ENCODE measurements around the gene PLAAT5.

Gene PLAAT5

DNA sequence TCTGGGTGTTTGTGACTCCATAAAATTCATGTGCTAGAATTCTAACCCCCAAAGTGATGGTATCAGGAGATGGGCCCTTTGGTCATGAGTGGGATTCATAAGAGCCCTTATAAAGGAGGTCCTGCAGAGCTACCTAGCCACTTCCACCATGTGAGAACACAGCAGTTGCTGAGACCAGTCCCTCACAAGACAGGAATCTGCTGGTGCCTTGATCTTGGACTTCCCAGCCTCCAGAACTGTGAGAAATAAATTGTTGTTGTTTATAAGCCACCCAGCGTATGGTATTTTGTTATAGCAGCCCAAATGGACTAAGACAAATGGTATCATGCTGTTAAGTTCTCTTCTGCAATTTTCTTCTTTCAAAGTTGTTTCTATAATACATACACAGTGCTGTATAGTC is 1.5 kb upstream of the PLAAT5 start:
- Histone ChIP-seq H3K4me1 (ENCODE audit: control insufficient read depth, insufficient read depth, low read length) (peaks cover 8% of the 10 kb centered on the region), H3K36me3 (ENCODE audit: control insufficient read depth, insufficient read depth, low read length) (no peaks in the 10 kb centered on the region), H3K9ac (ENCODE audit: low read length) (no peak overlapping the region), H3K27me3 (ENCODE audit: control insufficient read depth, insufficient read depth, low read length) (no peaks in the 10 kb centered on the region), H3K4me3 (ENCODE audit: low read length) (no peak overlapping the region), H3K27ac (ENCODE audit: low read depth, low read length) (peak overlapping the region; percentile 9)

DNA sequence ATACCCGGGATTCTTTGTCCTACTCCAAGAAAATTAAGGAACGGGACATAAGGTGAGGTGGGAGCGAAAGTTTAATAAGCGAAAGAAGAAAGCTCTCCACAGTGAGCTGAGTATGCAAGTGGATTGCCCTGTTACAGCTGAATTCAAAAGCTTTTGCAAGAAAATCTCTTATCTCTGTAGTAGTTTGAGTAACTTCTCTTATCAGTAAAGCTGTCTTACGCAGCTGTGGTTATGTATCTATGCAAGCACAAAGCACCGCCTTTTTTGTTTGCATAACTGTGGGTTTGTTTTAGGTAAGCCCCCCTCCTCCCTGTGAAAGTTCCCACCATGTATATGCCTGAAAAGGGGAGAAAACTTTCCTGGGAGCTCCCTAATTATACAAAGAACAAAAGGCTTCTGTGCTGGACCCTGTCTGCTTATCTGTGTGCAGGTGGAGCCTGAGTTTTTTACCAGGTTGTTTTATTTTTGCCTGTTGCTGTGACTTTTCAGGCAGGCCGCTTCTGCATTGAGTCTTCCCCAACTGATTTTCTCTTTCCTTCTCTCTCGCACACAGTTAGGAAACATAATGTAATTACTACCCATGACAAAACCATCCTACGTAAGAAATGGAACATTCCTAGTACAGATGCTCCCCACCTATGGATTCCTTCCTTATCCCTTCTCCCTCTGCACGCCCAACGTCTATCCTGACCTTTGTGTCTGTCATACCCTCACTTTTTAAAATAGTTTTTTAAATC is 837 bp upstream of the PLAAT5 start:
- Histone ChIP-seq H3K4me3 (ENCODE audit: low read length) (peak overlapping the region; percentile 68), H3K4me1 (ENCODE audit: control insufficient read depth, insufficient read depth, low read length) (peaks cover 8% of the 10 kb centered on the region), H3K27ac (ENCODE audit: low read depth, low read length) (peak overlapping the region; percentile 89), H3K9ac (ENCODE audit: low read length) (peak overlapping the region; percentile 33), H3K36me3 (ENCODE audit: control insufficient read depth, insufficient read depth, low read length) (no peaks in the 10 kb centered on the region), H3K27me3 (ENCODE audit: control insufficient read depth, insufficient read depth, low read length) (no peaks in the 10 kb centered on the region)

DNA sequence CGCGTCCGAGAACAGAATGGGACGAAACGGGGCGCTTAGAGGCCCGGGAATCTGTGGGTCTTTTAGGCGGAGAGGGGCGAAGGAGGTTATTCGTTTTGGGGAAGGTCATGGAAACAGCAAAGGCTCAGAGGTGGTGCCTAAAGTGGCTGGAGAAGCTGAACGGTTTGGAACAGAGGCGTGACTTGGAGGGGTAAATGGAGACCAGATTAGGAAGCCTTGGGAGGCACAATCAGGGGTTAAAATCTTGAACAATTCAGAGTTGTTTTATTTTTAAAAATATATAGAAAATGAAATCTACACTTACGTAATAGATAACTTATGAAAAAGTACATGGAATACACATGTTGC is 247 bp upstream of the PLAAT5 start:
- Histone ChIP-seq H3K27ac (ENCODE audit: low read depth, low read length) (peak overlapping the region; percentile 89), H3K36me3 (ENCODE audit: control insufficient read depth, insufficient read depth, low read length) (no peaks in the 10 kb centered on the region), H3K4me3 (ENCODE audit: low read length) (peak overlapping the region; percentile 68), H3K4me1 (ENCODE audit: control insufficient read depth, insufficient read depth, low read length) (peaks cover 8% of the 10 kb centered on the region), H3K27me3 (ENCODE audit: control insufficient read depth, insufficient read depth, low read length) (no peaks in the 10 kb centered on the region), H3K9ac (ENCODE audit: low read length) (peak overlapping the region; percentile 33)

DNA sequence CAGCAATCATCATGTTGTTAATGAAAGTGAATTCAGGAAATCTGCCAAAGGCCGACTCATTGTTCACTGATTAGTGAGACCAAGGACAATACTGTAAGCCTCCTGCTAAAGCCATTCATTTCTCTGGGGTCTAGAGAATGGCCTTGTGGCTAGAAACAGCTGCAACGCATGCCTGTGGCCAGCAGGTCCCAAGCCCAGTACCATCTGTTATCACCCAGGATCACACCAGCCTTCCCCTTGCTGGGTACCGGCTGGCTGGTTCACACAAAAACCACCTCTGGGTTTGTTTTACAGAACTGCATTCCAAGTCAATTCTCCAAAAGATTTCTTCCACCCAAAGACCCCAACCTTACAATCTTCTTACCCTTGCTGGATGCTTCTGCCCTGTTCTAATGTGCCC is 1.1 kb downstream of the PLAAT5 start:
- Histone ChIP-seq H3K4me1 (ENCODE audit: control insufficient read depth, insufficient read depth, low read length) (peaks cover 8% of the 10 kb centered on the region), H3K36me3 (ENCODE audit: control insufficient read depth, insufficient read depth, low read length) (no peaks in the 10 kb centered on the region), H3K27ac (ENCODE audit: low read depth, low read length) (peak overlapping the region; percentile 89), H3K9ac (ENCODE audit: low read length) (no peak overlapping the region), H3K4me3 (ENCODE audit: low read length) (no peak overlapping the region), H3K27me3 (ENCODE audit: control insufficient read depth, insufficient read depth, low read length) (no peaks in the 10 kb centered on the region)

DNA sequence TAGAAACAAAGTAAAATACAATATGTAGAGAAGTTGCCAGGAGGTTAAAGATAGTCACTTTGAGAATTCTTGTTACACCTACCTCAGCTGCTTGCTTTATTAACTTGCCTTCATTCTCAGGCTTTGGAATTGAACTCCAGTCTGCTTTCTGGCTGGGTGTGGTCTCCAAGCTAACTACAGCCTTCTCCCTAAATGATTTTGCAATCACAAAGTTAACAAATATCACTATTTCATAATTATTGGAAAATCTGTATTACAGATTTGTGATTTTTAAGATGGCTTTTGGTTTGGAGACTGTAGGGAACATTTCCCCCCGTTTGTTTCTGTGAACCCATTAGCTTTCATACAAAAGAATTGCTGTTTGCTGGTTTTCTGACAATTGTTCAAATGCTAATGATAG is 2.2 kb downstream of the PLAAT5 start:
- peaks cover 8% of the 10 kb centered on the region for H3K4me1 ChIP-seq (ENCODE audit: control insufficient read depth, insufficient read depth, low read length)
- H3K27me3 ChIP-seq (ENCODE audit: control insufficient read depth, insufficient read depth, low read length) = no peaks in the 10 kb centered on the region
- H3K27ac ChIP-seq (ENCODE audit: low read depth, low read length) = no peak overlapping the region
- no peaks in the 10 kb centered on the region for H3K36me3 ChIP-seq (ENCODE audit: control insufficient read depth, insufficient read depth, low read length)
- H3K4me3 ChIP-seq (ENCODE audit: low read length) = no peak overlapping the region
- H3K9ac ChIP-seq (ENCODE audit: low read length) = no peak overlapping the region

DNA sequence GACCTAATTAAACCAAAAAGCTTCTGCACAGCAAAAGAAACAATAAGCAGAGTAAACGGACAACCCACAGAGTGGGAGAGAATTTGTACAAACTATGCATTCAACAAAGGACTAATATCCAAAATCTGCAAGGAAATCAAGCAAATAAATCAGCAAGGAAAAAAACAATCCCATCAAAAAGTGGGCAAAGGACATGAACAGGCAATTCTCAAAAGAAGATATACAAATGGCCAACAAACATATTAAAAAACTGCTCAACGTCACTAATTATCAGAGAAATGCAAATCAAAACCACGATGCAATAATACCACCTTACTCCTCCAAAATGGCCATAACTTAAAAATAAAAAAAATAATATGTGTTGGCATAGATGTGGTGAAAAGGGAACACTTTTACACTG is 5.2 kb downstream of the PLAAT5 start:
- Histone ChIP-seq H3K4me1 (ENCODE audit: control insufficient read depth, insufficient read depth, low read length) (no peaks in the 10 kb centered on the region), H3K4me3 (ENCODE audit: low read length) (no peak overlapping the region), H3K27ac (ENCODE audit: low read depth, low read length) (no peak overlapping the region), H3K36me3 (ENCODE audit: control insufficient read depth, insufficient read depth, low read length) (no peaks in the 10 kb centered on the region), H3K9ac (ENCODE audit: low read length) (no peak overlapping the region), H3K27me3 (ENCODE audit: control insufficient read depth, insufficient read depth, low read length) (no peaks in the 10 kb centered on the region)

- no peaks in the 10 kb centered on the region for H3K4me1 ChIP-seq (ENCODE audit: control insufficient read depth, insufficient read depth, low read length)
- H3K27me3 ChIP-seq (ENCODE audit: control insufficient read depth, insufficient read depth, low read length) = no peaks in the 10 kb centered on the region
- H3K36me3 ChIP-seq (ENCODE audit: control insufficient read depth, insufficient read depth, low read length) = no peaks in the 10 kb centered on the region
- H3K9ac ChIP-seq (ENCODE audit: low read length) = no peak overlapping the region
- no peak overlapping the region for H3K4me3 ChIP-seq (ENCODE audit: low read length)
- no peak overlapping the region for H3K27ac ChIP-seq (ENCODE audit: low read depth, low read length)
Observed at GRCh38 chr11:63480039-63480438, 10.9 kb downstream of the PLAAT5 start.

GRCh38 chr11:63478896-63479295 is 12.1 kb downstream of the PLAAT5 start:
- Histone ChIP-seq H3K27me3 (ENCODE audit: control insufficient read depth, insufficient read depth, low read length) (no peaks in the 10 kb centered on the region), H3K9ac (ENCODE audit: low read length) (no peak overlapping the region), H3K4me3 (ENCODE audit: low read length) (no peak overlapping the region), H3K27ac (ENCODE audit: low read depth, low read length) (peak overlapping the region; percentile 7), H3K36me3 (ENCODE audit: control insufficient read depth, insufficient read depth, low read length) (no peaks in the 10 kb centered on the region), H3K4me1 (ENCODE audit: control insufficient read depth, insufficient read depth, low read length) (no peaks in the 10 kb centered on the region)

GRCh38 chr11:63476618-63477017 is 14.3 kb downstream of the PLAAT5 start:
- Histone ChIP-seq H3K27me3 (ENCODE audit: control insufficient read depth, insufficient read depth, low read length) (no peaks in the 10 kb centered on the region), H3K9ac (ENCODE audit: low read length) (no peak overlapping the region), H3K36me3 (ENCODE audit: control insufficient read depth, insufficient read depth, low read length) (no peaks in the 10 kb centered on the region), H3K4me1 (ENCODE audit: control insufficient read depth, insufficient read depth, low read length) (no peaks in the 10 kb centered on the region), H3K27ac (ENCODE audit: low read depth, low read length) (no peak overlapping the region), H3K4me3 (ENCODE audit: low read length) (no peak overlapping the region)

- H3K27ac ChIP-seq (ENCODE audit: low read depth, low read length) = no peak overlapping the region
- H3K9ac ChIP-seq (ENCODE audit: low read length) = no peak overlapping the region
- no peaks in the 10 kb centered on the region for H3K27me3 ChIP-seq (ENCODE audit: control insufficient read depth, insufficient read depth, low read length)
- no peak overlapping the region for H3K4me3 ChIP-seq (ENCODE audit: low read length)
- no peaks in the 10 kb centered on the region for H3K36me3 ChIP-seq (ENCODE audit: control insufficient read depth, insufficient read depth, low read length)
- H3K4me1 ChIP-seq (ENCODE audit: control insufficient read depth, insufficient read depth, low read length) = no peaks in the 10 kb centered on the region
Observed at GRCh38 chr11:63472372-63472771, 18.6 kb downstream of the PLAAT5 start.

- Histone ChIP-seq H3K27ac (ENCODE audit: low read depth, low read length) (no peak overlapping the region), H3K4me1 (ENCODE audit: control insufficient read depth, insufficient read depth, low read length) (no peaks in the 10 kb centered on the region), H3K27me3 (ENCODE audit: control insufficient read depth, insufficient read depth, low read length) (no peaks in the 10 kb centered on the region), H3K36me3 (ENCODE audit: control insufficient read depth, insufficient read depth, low read length) (no peaks in the 10 kb centered on the region), H3K9ac (ENCODE audit: low read length) (no peak overlapping the region), H3K4me3 (ENCODE audit: low read length) (no peak overlapping the region)
Observed at GRCh38 chr11:63470311-63470710, 20.7 kb downstream of the PLAAT5 start.

- Histone ChIP-seq H3K4me3 (ENCODE audit: low read length) (no peak overlapping the region), H3K36me3 (ENCODE audit: control insufficient read depth, insufficient read depth, low read length) (no peaks in the 10 kb centered on the region), H3K9ac (ENCODE audit: low read length) (no peak overlapping the region), H3K4me1 (ENCODE audit: control insufficient read depth, insufficient read depth, low read length) (no peaks in the 10 kb centered on the region), H3K27ac (ENCODE audit: low read depth, low read length) (no peak overlapping the region), H3K27me3 (ENCODE audit: control insufficient read depth, insufficient read depth, low read length) (no peaks in the 10 kb centered on the region)
Observed at GRCh38 chr11:63462137-63462536, 28.8 kb downstream of the PLAAT5 start.

DNA sequence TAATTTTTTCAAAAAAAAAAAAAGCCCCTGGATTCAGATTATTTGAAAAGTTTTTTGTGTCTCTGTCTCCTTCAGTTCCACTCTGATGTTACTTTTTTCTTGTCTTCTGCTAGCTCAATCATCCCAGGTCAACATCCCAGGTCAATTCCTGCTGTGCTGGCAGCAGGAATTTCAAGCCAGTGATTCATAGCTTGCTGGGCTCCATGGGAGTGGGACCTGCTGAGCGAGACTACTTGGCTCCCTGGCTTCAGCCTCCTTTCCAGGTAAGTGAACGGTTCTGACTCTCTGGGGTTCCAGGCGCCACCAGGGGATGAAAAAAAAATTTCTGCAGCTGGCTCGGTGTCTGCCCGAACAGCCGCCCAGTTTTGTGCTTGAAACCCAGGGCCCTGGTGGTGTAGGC is 31.4 kb downstream of the PLAAT5 start:
- H3K4me3 ChIP-seq (ENCODE audit: low read length) = no peak overlapping the region

More for the DNA sequence above, 31.4 kb downstream of the PLAAT5 start:
- no peak overlapping the region for H3K27ac ChIP-seq (ENCODE audit: low read depth, low read length)
- no peak overlapping the region for H3K9ac ChIP-seq (ENCODE audit: low read length)
- no peaks in the 10 kb centered on the region for H3K4me1 ChIP-seq (ENCODE audit: control insufficient read depth, insufficient read depth, low read length)
- no peaks in the 10 kb centered on the region for H3K27me3 ChIP-seq (ENCODE audit: control insufficient read depth, insufficient read depth, low read length)
- no peaks in the 10 kb centered on the region for H3K36me3 ChIP-seq (ENCODE audit: control insufficient read depth, insufficient read depth, low read length)
